HG03064 (cell line): Measurements from ENCODE around the gene PLIN5.

Experiments used
- ATAC-seq: cut with Tn5 transposase; IDR thresholded peaks from one replicate; pipeline ENCODE4 v1.9.1; 2021; ENCODE audit warnings: low read depth; ENCODE audit not compliant: unreplicated experiment

PLIN5 gene

DNA sequence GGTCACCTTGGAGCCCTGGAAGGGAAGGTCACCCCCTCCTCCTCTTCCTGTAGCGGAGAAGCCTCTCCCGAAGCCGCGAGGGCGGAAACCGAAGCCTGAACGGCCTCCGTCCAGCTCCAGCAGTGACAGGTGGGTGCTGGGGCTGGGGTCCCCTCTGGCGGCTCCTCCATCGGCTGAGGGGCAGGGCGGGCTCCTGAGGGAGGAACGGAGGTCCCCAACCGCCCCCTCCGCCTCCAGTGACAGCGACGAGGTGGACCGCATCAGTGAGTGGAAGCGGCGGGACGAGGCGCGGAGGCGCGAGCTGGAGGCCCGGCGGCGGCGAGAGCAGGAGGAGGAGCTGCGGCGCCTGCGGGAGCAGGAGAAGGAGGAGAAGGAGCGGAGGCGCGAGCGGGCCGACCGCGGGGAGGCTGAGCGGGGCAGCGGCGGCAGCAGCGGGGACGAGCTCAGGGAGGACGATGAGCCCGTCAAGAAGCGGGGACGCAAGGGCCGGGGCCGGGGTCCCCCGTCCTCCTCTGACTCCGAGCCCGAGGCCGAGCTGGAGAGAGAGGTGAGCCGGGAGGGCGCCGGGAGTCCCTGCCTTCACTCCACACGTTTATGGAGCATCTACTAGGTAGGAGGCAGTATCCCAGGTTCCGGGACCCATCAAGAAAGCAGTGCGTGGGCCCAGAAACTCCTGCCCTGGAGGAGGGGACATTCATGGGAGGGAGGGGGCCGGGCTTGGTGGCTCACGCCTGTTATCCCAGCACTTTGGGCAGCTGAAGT is 40.9 kb downstream of the PLIN5 start:
- no peak for ATAC-seq

DNA sequence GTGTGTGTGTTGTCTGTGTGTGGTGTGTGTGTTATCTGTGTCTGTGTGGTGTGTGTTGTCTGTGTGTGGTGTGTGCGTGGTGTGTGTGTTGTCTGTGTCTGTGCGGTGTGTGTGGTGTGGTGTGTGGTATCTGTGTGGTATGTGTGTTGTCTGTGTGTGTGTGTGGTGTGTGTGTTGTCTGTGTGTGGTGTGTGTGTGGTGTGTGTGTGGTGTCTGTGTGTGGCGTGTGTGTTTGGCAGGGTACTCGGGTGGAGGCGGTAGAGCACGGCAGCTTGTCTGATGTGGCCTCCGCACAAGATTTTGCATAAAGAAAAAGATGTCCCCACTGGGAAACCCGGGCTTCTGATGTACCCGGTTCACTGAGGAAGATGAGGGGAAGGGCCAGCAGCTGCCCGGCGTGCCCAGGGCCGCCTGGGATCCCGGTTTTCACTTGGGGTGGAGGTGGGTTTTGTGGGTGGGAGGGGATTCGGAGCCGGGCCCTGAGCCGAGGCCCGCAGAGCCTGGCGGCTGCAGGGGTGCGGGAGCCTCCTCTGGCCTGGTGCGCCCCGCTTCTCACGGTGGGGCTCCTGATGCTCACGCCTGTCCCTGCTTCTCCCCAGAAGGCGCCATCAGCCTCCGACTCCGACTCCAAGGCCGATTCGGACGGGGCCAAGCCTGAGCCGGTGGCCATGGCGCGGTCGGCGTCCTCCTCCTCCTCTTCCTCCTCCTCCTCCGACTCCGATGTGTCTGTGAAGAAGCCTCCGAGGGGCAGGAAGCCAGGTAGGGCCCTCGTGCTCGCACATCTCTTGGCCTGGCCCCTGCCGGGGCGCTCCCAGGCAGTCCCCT is 41.7 kb downstream of the PLIN5 start:
- ATAC-seq = no peak

DNA sequence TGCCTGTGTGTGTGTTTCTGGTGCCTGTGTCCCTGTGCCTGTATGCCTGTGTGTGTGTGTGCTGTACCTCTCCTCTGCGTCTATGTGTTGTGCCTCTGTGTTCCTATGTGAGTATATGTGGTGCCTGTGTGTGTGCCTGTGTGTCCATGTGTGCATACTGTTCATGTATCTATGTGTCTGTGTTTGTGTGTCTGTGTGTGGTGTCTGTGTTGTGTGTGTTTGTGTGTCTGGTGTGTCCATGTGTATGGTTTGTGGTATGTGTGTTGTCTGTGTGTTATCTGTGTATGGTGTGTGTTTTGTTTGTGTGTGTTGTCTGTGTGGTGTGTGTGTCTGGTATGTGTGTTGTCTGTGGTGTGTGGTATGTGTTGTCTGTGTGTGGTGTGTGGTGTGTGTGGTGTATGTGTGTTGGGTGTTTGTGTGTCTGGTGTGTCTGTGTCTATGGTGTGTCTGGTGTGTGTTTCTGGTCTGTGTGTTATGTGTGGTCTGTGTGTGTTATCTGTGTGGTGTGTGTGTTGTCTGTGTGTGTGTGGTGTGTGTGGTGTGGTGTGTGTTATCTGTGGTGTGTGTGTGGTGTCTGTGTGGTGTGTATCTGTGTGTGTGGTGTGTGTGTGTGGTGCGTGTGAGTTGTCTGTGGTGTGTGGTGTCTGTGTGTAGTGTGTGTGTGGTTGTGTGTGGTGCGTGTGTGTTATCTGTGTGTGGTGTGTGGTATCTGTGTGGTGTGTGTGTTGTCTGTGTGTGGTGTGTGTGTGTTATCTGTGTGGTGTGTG is 42.5 kb downstream of the PLIN5 start:
- no peak for ATAC-seq

DNA sequence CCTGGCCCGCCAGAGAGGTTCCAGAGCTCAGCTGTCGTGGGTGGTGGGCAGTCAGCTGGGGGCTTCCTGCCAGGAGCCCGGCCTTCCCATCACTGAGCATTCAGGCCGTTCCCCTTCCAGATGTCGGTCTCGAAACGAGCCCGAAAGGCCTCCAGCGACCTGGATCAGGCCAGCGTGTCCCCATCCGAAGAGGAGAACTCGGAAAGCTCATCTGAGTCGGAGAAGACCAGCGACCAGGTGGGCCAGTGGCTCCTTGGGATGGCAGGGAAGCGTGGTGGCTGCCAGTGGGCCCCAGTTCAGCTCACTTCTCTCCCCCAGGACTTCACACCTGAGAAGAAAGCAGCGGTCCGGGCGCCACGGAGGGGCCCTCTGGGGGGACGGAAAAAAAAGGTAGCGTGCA is 43.6 kb downstream of the PLIN5 start:
- no peak for ATAC-seq

DNA sequence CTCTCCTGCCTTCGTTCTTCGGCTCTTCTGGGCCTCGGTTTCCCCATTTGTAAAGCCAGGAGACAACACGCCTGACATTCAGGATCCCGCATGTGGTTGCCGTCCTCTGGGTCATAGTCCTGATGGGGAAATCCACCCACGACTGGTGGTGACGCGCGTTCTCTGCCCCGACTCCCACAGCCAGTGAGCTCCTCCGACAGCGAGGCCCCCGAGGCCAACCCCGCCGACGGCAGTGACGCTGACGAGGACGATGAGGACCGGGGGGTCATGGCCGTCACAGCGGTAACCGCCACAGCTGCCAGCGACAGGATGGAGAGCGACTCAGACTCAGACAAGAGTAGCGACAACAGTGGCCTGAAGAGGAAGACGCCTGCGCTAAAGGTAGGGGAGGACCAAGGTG is 46.5 kb downstream of the PLIN5 start:
- no peak for ATAC-seq

DNA sequence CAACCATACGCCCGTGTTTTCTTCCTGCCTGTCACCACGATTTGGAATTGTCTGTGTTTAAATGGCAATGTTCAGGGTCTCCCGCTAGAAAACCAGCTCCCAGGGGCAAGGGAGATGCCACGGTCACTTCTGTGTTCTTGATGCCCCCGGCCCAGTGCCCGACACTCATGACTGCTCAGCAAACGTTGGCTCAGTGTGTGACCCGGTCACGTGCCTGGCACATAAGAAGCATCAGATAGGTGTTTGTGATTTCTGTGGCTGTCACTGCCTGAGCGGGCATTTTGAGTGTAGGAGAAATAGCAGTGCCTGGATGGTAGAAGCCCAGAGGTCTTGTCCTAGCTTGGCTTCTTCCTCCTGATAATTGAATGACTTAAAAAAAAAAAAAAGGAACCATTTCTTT is 47.5 kb downstream of the PLIN5 start:
- ATAC-seq = no peak

DNA sequence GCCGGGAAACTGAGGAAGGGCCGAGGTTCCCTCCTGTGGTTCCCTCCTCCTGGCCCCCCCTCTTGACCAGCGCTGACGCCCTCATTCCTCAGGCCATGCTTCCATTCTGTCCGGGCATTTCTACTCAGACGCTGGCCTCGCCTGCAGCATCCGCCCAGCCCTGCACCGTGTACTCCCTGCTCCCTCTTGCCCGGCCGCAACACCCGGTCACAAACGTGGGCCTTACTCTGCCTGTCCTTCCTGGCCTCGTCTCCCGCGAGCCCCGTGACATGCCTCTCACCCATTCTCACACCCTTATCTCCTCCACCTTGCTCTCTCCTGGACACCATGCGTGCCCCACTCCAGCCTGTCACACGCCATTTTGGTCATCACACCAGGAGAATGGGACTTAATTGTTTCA is 51.6 kb downstream of the PLIN5 start:
- no peak for ATAC-seq

DNA sequence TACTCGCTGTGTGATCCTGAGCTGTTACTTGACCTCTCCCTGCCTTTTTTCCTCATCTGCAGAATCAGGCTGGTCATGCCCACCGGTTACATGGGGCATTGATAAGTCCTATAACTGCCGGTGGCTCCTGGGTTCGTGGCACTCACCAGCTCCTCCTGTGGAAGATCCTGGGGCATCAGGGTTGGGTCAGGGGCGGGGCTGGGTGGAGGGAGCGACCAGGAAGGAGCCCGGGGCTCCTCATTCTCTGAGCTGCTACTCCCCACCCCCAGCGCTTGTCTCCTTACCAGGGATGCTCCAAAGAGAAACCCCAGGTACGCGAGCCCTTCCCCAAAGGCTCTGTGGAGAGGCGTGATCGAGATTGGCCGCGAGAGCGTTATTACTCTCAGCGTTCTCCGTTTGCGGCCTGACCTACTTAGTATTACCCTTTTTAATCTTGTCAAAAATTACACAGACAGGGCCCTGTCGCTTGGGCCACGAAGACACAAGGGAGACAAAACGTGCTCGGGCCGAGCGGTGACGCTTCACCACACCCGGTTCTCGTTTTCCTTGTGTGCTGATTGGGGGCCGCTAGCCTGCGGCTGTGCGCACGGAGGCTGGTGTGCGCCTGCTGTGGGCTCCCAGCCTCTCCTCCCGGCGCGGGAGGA is 52.2 kb downstream of the PLIN5 start:
- ATAC-seq = no peak

DNA sequence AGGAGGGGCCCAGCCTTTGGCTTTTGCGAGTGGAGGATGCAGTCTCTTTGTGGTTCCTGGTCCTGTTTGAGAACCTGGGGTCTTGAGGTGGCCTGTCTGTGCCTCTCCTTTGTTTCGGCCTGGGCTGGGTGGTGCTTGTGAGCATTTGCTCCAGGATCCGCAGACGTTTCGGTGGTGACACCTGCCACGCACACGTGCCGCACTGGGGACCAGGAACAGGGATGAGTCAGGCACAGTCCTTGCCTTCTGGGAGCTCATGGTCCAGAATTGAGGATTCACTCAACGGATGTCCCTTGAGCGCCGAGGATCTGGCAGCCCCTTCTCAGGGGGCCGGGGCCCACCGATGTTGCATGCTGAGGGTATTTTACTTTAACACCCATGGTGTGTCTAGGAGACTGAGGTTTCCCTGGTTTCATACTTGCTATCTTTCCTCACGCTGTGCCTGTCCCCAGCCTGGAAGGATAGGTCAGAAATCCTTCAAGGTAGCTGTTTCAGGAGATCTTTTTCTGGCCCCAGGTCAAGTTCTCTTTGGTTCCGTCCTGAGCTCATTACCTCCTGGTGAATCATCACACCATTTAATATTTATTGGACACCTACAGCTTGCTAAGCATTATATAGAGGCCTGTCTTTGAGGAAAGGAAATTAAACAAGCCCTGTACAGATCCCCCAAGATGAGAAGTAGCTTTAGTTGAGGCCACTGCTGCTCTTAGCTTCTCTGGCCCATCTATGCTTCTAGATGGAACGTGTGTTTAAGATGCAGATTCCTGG is 57.8 kb downstream of the PLIN5 start:
- no peak for ATAC-seq

DNA sequence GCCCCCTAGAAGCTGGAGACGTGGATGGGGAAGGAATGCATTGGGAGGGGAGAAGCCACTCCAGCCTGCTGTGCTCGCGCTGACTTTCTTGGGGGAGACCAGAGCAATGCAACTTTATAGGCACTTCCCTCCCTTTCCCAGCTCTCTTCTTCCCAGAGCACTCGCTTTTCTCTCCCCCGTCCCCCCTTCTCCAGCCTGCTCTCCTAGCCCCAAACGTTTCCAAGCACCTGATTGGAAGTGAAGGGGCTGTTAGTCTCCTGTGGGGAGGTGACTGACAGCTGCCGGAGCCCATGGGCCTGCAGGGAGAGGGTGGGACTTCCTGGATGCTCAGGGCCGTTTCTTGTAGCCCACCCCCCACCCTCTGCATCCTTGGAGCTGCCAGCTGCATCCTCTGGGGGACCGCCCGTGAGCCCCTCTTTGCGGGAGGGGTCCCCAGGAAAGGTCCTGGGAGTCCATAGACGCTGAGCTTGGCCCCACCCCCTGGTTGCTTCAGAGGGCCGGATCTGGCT is 60.5 kb downstream of the PLIN5 start:
- ATAC-seq = no peak

DNA sequence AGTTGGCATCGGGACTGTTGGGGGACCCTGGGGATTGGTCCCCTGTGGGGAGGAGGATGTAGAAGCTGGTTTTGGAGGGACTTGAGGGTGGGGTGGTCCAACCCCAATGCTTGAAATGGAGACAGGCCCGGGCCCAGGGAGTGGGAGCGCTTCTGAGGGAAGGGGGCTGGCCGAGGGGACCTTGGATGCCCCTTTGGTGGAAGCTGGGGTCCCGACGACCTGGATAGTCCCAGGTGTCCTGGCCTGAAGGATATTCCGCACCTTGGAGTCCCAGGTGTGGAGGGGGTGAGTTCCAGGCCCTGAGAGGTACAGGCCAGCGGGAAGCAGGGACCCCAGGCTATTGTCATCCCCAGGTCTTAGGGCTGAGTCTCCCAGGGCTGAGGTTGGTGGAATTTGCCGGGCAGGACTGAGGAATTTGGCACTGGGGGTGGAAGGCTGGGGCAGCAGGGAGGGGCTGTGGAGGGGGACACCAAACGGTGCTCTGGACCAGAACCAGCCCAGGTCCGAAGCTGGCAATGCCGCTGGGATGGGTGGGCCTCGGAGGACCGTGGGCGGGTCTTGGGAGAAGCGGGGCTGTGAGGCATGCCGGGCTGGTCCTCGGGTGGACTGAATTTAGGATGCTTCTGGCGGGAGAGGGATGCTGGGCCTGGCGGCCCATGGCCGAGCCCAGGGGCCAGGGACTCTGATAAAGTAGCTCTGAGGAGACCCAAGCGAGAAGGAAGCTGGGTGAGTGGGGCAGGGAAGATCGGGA is 61.1 kb downstream of the PLIN5 start:
- no peak for ATAC-seq

DNA sequence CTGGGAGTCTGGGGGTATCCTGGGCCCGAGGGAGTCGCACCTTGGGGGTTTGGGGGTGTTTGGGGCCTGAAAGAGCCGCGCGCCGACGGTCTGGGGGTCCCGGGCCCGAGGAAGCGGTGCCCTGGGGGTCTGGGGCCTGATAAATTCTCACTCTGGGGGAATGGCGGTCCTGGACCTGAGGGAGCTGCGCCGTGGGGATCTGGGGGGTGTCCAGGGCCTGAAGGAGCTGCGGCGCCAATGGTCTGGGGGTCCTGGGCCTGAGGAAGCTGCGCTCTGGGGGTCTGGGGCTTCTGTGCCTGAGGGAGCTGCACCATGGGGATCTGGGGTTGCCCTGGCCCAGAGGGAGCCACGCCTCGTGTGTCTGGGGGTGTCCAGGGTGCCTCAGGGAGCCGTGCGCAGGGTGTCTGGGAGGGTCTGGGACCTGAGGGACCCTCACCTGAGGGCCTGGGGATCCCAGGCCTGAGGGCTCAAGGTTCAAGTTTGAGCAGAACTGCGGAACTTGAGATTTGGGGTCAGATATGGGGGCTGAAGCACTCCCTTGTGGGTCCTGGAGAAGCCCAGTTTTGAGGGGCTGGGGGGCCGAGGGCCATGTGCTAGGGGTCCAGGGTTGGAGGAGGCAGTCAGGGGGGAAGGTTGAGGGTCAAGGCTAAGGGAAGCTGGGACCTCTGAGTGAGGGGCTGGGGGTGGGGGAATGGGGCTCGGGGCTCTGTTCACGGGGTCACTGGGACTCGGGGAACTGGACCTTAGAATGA is 61.8 kb downstream of the PLIN5 start:
- ATAC-seq = no peak
